ENCODE results near the gene B4GALNT4.

DNA sequence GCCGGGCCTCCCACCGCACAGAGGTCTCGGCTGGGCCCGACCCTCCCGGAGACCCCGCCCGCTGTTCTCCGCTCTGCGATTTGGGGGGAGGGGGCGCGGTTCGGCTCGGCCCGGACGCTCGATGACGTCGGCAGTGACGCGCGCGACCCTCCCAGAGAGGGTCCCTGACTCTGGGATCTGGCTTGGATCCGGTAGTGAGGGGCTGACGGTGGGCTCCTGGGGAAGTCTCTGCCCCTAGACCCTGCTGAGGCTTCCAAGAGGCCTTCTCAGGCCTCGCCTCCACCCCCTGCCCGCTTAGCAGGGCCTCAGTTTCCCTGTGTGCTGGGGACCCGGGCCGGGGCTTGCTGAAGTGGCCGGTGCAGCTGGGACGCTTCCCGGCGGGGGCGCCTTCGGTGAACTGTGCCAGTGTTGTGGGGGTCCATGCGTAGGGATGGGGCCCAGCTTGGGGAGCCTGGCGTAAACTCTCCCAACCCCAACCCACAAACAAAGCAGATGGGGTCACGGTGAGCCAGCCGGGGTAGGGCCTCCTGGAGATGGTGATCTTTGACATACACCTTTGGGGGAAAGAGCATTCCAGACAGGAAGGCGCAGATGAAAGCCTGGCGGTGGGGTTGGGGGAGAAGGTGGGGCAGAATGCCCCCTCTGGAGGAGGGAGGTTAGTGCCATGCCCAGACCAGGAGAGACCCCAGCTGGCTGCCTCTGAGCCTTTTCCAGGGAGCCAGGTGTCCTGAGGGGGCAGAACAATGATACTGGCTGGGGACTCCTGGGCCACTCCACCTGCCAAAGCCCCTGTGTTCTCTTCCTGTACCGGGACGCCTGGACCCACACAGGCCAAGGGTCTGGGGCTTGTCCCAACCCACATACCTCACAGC is 1.0 kb downstream of the B4GALNT4 start:
- TF ChIP-seq EZH2phosphoT487 (IDR thresholded peaks at IDR 0.05; ENCODE audit: insufficient read depth, low read depth) (no peak), EZH2 (IDR thresholded peaks at IDR 0.05; ENCODE audit: insufficient read depth, poor library complexity, severe bottlenecking) (no peak)
